K562 (cell line): Measurements from ENCODE around the gene SLC39A13. TPM values are rescaled to one million over a fixed set of nuclear protein-coding genes. Genes with fewer than 3 reads are reported as not detected.

Source experiments
- EP300 ChIP-seq: IDR thresholded peaks from 2 replicates; pipeline ENCODE4 v1.6.1; 2012; ENCODE audit warnings: low read length, improper control_type of control experiment
- GABPB2 ChIP-seq: fragments of 250-450 bp; sonication (Bioruptor Pico); conservative IDR thresholded peaks from 2 replicates; pipeline ENCODE4 v1.5.1; 2021; ENCODE audit warnings: mild to moderate bottlenecking
- JUND ChIP-seq, 2 experiments: IDR thresholded peaks; 2 replicates in 1 of 2; 3 replicates in 1 of 2; pipeline ENCODE4 v1.6.1; 2011; ENCODE audit warnings: borderline replicate concordance in 2 of 2, low read depth in 2 of 2, low read length in 2 of 2, improper control_type of control experiment in 1 of 2, missing biosample characterization in 1 of 2, missing genetic modification characterization in 1 of 2, missing genetic modification reagents in 1 of 2
- TEAD1 ChIP-seq, 2 experiments: fragments of 450-650 bp in 1 of 2; sonication (generic) in 1 of 2; formaldehyde crosslinking; IDR thresholded peaks; 2 replicates each; pipeline versions ENCODE4 v1.4.0 to v1.8.0; 2020 to 2022; ENCODE audit warnings: mild to moderate bottlenecking in 2 of 2, missing genetic modification reagents in 1 of 2
- XRCC5 ChIP-seq: fragments of 200-400 bp; formaldehyde crosslinking; IDR thresholded peaks from 2 replicates; pipeline ENCODE4 v1.6.1; 2017; ENCODE audit warnings: low read depth, mild to moderate bottlenecking, low read length
- ZNF212 ChIP-seq: fragments of 450-650 bp; formaldehyde crosslinking; IDR thresholded peaks from 2 replicates; pipeline ENCODE4 v1.4.0; 2020; ENCODE audit warnings: mild to moderate bottlenecking
- ZNF311 ChIP-seq: fragments of 250-450 bp; sonication (Bioruptor Pico); IDR thresholded peaks from 2 replicates; pipeline ENCODE4 v1.4.0; 2020; ENCODE audit warnings: mild to moderate bottlenecking, moderate library complexity
- ZNF764 ChIP-seq: fragments of 250-450 bp; sonication (Bioruptor Pico); IDR thresholded peaks from 2 replicates; pipeline ENCODE4 v1.4.0; 2020; ENCODE audit warnings: low read depth, mild to moderate bottlenecking, moderate library complexity
- polyA plus RNA-seq, 8 experiments: library from polyadenylated mRNA; depleted of rRNA in 4 of 8; stranded (reverse) in 5 of 8; unstranded in 3 of 8; fragments of >200 nt; fragmentation: Nextera tagmentation in 2 of 8; fragmentation: Illumina TruSeq in 1 of 8; extraction: Ambion mirVana in 2 of 8; extraction: Trizol in 1 of 8; gene quantifications; 2 replicates each; pipeline versions ENCODE4 v1.2.1 to v1.2.3, GENCODE V29; 2011 to 2014; ENCODE audit warnings: inconsistent platforms in 1 of 8, missing spikeins in 1 of 8
- total RNA-seq, 7 experiments: library from RNA; depleted of rRNA in 6 of 7; stranded (reverse); fragments of >200 nt in 6 of 7; fragmentation: Illumina TruSeq in 2 of 7; extraction: Trizol in 2 of 7; gene quantifications; 2 replicates each; pipeline versions ENCODE4 v1.2.1 to v1.2.3, GENCODE V29; 2011 to 2021; ENCODE audit warnings: low replicate concordance in 1 of 7
- TF ChIP-seq, protein P1 (sequence below): sonication (generic); formaldehyde crosslinking; IDR thresholded peaks from 2 replicates; pipeline ENCODE4 v1.8.0; 2022; ENCODE audit warnings: mild to moderate bottlenecking, low read depth, missing genetic modification reagents
- TF ChIP-seq, protein P2 (sequence below), 3 experiments: fragments of 200-800 bp in 1 of 3; fragments of 250-450 bp in 1 of 3; fragments of 450-650 bp in 1 of 3; sonication (Bioruptor Pico) in 1 of 3; sonication (Bioruptor generic) in 1 of 3; formaldehyde crosslinking in 1 of 3; IDR thresholded peaks; 2 replicates each; pipeline versions ENCODE4 v1.6.1 to v1.8.0; 2016 to 2022; ENCODE audit warnings: mild to moderate bottlenecking in 2 of 3, missing genetic modification characterization in 2 of 3, missing compliant biosample characterization in 1 of 3, moderate library complexity in 1 of 3
- TF ChIP-seq, protein P3 (sequence below): fragments of 250-450 bp; sonication (Bioruptor Pico); IDR thresholded peaks from 2 replicates; pipeline ENCODE4 v1.5.0; 2021
- TF ChIP-seq, protein P4 (sequence below): sonication (generic); formaldehyde crosslinking; IDR thresholded peaks from 2 replicates; pipeline ENCODE4 v1.8.1; 2023; ENCODE audit warnings: mild to moderate bottlenecking, missing genetic modification reagents, moderate library complexity
- TF ChIP-seq, protein P5 (sequence below): fragments of 250-450 bp; sonication (Bioruptor Pico); IDR thresholded peaks from 2 replicates; pipeline ENCODE4 v1.4.0; 2020; ENCODE audit warnings: borderline replicate concordance

The SLC39A13 gene
- total and polyA plus RNA-seq, 9 of the 15 experiments (the other 6 are each of a cell fraction or from before 2014, with no cell fraction given), result 0.17 to 15.9 (median 3.2) TPM

DNA sequence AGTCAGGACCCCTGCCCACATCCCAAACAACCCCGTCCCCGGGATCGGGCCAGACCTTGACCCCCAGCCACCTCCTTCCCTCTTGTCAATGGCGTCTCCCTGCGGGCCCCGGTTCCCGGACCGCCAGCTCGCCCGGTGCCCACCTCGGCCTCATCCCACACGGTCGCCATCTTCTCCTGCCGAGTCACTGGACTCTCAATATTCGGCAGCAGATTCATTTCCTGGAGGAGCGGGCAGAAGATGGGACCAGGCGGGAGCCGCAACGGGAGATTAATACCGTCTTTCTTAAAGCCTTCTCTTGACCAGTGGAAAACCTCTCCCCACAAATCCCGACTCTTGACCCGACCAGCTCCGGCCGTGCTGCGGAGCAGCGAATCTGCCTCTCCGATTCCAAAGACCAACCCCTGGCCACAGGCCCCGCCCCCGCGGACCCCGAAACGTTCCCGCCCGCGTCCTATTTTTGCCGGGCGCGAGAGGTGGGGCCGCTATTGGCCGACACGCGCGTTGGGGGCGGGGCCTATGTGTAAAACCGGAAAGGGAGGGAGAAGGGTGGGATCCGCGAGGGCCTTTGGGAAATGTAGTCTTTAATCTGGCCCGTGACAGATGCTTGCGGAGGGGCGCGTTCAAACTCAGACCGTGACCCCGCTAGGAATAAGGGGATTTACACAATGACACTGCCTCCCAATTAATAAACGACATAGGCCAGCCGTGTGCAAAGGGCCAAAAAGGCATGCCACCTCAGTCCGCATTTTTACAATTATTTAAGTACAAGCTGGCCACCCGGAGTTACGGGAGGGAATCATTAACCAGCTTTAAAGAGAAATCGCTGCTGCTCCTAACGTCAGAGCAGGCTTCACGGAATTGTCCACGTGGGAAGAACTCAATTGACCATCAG, 17.9 kb downstream of the SLC39A13 start, which contains the start of gene PSMC3 (continued):
- TF ChIP-seq, protein P1, sequence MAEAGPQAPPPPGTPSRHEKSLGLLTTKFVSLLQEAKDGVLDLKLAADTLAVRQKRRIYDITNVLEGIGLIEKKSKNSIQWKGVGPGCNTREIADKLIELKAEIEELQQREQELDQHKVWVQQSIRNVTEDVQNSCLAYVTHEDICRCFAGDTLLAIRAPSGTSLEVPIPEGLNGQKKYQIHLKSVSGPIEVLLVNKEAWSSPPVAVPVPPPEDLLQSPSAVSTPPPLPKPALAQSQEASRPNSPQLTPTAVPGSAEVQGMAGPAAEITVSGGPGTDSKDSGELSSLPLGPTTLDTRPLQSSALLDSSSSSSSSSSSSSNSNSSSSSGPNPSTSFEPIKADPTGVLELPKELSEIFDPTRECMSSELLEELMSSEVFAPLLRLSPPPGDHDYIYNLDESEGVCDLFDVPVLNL (CRISPR knock-in tag), result 0 out of 2 replicates have a peak, but pooled peaks have one; percentile 74
- no peak; a peak in 1 of 4 replicates for TF ChIP-seq TEAD1 (CRISPR knock-in tag; IDR thresholded peaks at IDR 0.05)
- no peak for TF ChIP-seq ZNF311
- no peak for TF ChIP-seq ZNF764 (CRISPR knock-in tag)
- TF ChIP-seq, protein P2, sequence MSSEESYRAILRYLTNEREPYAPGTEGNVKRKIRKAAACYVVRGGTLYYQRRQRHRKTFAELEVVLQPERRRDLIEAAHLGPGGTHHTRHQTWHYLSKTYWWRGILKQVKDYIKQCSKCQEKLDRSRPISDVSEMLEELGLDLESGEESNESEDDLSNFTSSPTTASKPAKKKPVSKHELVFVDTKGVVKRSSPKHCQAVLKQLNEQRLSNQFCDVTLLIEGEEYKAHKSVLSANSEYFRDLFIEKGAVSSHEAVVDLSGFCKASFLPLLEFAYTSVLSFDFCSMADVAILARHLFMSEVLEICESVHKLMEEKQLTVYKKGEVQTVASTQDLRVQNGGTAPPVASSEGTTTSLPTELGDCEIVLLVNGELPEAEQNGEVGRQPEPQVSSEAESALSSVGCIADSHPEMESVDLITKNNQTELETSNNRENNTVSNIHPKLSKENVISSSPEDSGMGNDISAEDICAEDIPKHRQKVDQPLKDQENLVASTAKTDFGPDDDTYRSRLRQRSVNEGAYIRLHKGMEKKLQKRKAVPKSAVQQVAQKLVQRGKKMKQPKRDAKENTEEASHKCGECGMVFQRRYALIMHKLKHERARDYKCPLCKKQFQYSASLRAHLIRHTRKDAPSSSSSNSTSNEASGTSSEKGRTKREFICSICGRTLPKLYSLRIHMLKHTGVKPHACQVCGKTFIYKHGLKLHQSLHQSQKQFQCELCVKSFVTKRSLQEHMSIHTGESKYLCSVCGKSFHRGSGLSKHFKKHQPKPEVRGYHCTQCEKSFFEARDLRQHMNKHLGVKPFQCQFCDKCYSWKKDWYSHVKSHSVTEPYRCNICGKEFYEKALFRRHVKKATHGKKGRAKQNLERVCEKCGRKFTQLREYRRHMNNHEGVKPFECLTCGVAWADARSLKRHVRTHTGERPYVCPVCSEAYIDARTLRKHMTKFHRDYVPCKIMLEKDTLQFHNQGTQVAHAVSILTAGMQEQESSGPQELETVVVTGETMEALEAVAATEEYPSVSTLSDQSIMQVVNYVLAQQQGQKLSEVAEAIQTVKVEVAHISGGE (CRISPR knock-in tag; IDR thresholded peaks at IDR 0.05), result peak in 1 of 3 experiments; percentile 83; a peak in 2 of 6 replicates
- TF ChIP-seq JUND (IDR thresholded peaks at IDR 0.05; ENCODE audit: borderline replicate concordance, low read depth, low read length), result 0 out of 2 replicates have a peak, but pooled peaks have one; percentile 30
- TF ChIP-seq JUND (tag; IDR thresholded peaks at IDR 0.05; ENCODE audit: borderline replicate concordance, low read depth, low read length), result 0 out of 3 replicates have a peak, but pooled peaks have one; percentile 63
- TF ChIP-seq, protein P3, sequence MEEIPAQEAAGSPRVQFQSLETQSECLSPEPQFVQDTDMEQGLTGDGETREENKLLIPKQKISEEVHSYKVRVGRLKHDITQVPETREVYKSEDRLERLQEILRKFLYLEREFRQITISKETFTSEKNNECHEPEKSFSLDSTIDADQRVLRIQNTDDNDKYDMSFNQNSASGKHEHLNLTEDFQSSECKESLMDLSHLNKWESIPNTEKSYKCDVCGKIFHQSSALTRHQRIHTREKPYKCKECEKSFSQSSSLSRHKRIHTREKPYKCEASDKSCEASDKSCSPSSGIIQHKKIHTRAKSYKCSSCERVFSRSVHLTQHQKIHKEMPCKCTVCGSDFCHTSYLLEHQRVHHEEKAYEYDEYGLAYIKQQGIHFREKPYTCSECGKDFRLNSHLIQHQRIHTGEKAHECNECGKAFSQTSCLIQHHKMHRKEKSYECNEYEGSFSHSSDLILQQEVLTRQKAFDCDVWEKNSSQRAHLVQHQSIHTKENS (CRISPR knock-in tag), result no peak
- TF ChIP-seq ZNF212 (CRISPR knock-in tag), result 0 out of 2 replicates have a peak, but pooled peaks have one; percentile 27
- TF ChIP-seq XRCC5, result peak; percentile 34; the same call in 1 of the 2 replicates
- no peak for TF ChIP-seq GABPB2
- TF ChIP-seq, protein P4, sequence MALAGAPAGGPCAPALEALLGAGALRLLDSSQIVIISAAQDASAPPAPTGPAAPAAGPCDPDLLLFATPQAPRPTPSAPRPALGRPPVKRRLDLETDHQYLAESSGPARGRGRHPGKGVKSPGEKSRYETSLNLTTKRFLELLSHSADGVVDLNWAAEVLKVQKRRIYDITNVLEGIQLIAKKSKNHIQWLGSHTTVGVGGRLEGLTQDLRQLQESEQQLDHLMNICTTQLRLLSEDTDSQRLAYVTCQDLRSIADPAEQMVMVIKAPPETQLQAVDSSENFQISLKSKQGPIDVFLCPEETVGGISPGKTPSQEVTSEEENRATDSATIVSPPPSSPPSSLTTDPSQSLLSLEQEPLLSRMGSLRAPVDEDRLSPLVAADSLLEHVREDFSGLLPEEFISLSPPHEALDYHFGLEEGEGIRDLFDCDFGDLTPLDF (CRISPR knock-in tag), result peak; percentile 96
- peak; percentile 99 for TF ChIP-seq EP300
- TF ChIP-seq, protein P5, sequence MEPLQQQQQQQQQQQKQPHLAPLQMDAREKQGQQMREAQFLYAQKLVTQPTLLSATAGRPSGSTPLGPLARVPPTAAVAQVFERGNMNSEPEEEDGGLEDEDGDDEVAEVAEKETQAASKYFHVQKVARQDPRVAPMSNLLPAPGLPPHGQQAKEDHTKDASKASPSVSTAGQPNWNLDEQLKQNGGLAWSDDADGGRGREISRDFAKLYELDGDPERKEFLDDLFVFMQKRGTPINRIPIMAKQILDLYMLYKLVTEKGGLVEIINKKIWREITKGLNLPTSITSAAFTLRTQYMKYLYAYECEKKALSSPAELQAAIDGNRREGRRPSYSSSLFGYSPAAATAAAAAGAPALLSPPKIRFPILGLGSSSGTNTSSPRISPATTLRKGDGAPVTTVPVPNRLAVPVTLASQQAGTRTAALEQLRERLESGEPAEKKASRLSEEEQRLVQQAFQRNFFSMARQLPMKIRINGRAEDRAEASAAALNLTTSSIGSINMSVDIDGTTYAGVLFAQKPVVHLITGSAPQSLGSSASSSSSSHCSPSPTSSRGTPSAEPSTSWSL (CRISPR knock-in tag), result no peak
